H1 (cell line): ENCODE data around the gene CACNA1C. TPM values are rescaled to one million over a fixed set of nuclear protein-coding genes. Genes with fewer than 3 reads are reported as not detected.

ENCODE experiments used
- CTCF ChIA-PET: fragments of 300-600 bp; sonication (Branson Sonifier 250); formaldehyde crosslinking; loops from one replicate; lab custom pipeline; 2021; ENCODE audit not compliant: partially characterized antibody; lab: Charles Lee
- POLR2A ChIA-PET: fragments of 300-600 bp; sonication (Branson Sonifier 250); formaldehyde crosslinking; loops from one replicate; lab custom pipeline; 2021; ENCODE audit warnings: inconsistent platforms; ENCODE audit not compliant: partially characterized antibody; lab: Charles Lee
- DNase-seq, 2 experiments: peaks; one replicate each; pipeline versions ENCODE4 v3.0.0 to v3.0.0-alpha.2; 2010 to 2022; ENCODE audit warnings: low spot score in 2 of 2, low read depth in 1 of 2, mixed read lengths in 1 of 2
- FAIRE-seq: peaks from 2 replicates; lab custom pipeline; 2011; peaks lifted over from hg19 to GRCh38; lab: Jason Lieb, UNC
- H2AFZ ChIP-seq: 2 replicates; pipeline ENCODE4 v1.8.1; 2012; ENCODE audit warnings: low read length, inconsistent platforms
- H2AK5ac ChIP-seq: 2 replicates; pipeline ENCODE4 v1.6.1; 2013; ENCODE audit warnings: low read depth, low read length
- H2BK120ac ChIP-seq: replicated peaks from 2 replicates; pipeline ENCODE3; 2013; ENCODE audit warnings: low read depth, low read length, inconsistent platforms
- H2BK12ac ChIP-seq: 2 replicates; pipeline ENCODE4 v1.6.1; 2013; ENCODE audit warnings: low read depth, low read length
- H2BK15ac ChIP-seq: 2 replicates; pipeline ENCODE4 v1.6.1; 2013; ENCODE audit warnings: low read length
- H2BK20ac ChIP-seq: 2 replicates; pipeline ENCODE4 v1.6.1; 2013; ENCODE audit warnings: low read length
- H2BK5ac ChIP-seq: 2 replicates; pipeline ENCODE4 v1.6.1; 2013; ENCODE audit warnings: low read depth, low read length
- H3K14ac ChIP-seq: 2 replicates; pipeline ENCODE4 v1.6.1; 2013; ENCODE audit warnings: inconsistent platforms; ENCODE audit not compliant: insufficient read length
- H3K18ac ChIP-seq: 2 replicates; pipeline ENCODE4 v1.6.1; 2013; ENCODE audit warnings: low read length; ENCODE audit errors: extremely low read depth
- H3K23ac ChIP-seq: 2 replicates; pipeline ENCODE4 v1.6.1; 2013; ENCODE audit warnings: inconsistent platforms; ENCODE audit not compliant: insufficient read length
- H3K23me2 ChIP-seq: 2 replicates; pipeline ENCODE4 v1.6.1; 2013; ENCODE audit warnings: low read depth, low read length
- H3K27ac ChIP-seq: 2 replicates; pipeline ENCODE4 v1.6.1; 2011; ENCODE audit warnings: low read depth, low read length, inconsistent platforms
- H3K27me3 ChIP-seq, 4 experiments: replicated peaks in 1 of 4; 1 replicate in 1 of 4; 2 replicates in 3 of 4; pipeline versions ENCODE4 v1.6.1 to v1.8.1; 2011 to 2013; ENCODE audit warnings: low read length in 3 of 4, mild to moderate bottlenecking in 3 of 4, inconsistent platforms in 2 of 4, mixed read lengths in 2 of 4, moderate library complexity in 1 of 4; ENCODE audit not compliant: control insufficient read depth in 3 of 4, insufficient read depth in 3 of 4; ENCODE audit errors: extremely low read depth in 1 of 4
- H3K36me3 ChIP-seq, 4 experiments: 2 replicates each; pipeline versions ENCODE4 v1.6.1 to v1.8.1; 2011 to 2013; ENCODE audit warnings: mild to moderate bottlenecking in 4 of 4, low read length in 3 of 4, moderate library complexity in 2 of 4, control low read depth in 1 of 4, inconsistent platforms in 1 of 4; ENCODE audit not compliant: insufficient read depth in 4 of 4, control insufficient read depth in 2 of 4
- H3K4ac ChIP-seq: replicated peaks from 2 replicates; pipeline ENCODE3; 2013; ENCODE audit warnings: low read length, low read depth, mixed read lengths, inconsistent platforms; ENCODE audit not compliant: insufficient read length
- H3K4me1 ChIP-seq, 4 experiments: replicated peaks in 1 of 4; 1 replicate in 1 of 4; 2 replicates in 3 of 4; pipeline versions ENCODE4 v1.6.1 to v1.8.1; 2011 to 2013; ENCODE audit warnings: low read length in 3 of 4, inconsistent platforms in 2 of 4, mixed read lengths in 1 of 4; ENCODE audit not compliant: insufficient read depth in 4 of 4, control insufficient read depth in 3 of 4
- H3K4me2 ChIP-seq, 2 experiments: 2 replicates each; pipeline versions ENCODE4 v1.6.1 to v1.8.1; 2011 to 2013; ENCODE audit warnings: low read depth in 2 of 2, low read length in 2 of 2, control low read depth in 1 of 2, inconsistent platforms in 1 of 2, mild to moderate bottlenecking in 1 of 2; ENCODE audit not compliant: insufficient read depth in 1 of 2
- H3K4me3 ChIP-seq, 4 experiments: fragments of 200-600, 300-600 bp in 1 of 4; sonication (generic), shearing (Covaris generic), sonication (Bioruptor Twin) in 1 of 4; 2 replicates each; pipeline versions ENCODE4 v1.5.1 to v1.8.1; 2011 to 2016; ENCODE audit warnings: low read length in 4 of 4, low read depth in 3 of 4, control low read depth in 2 of 4, inconsistent platforms in 2 of 4, mild to moderate bottlenecking in 2 of 4, mixed read lengths in 1 of 4, moderate library complexity in 1 of 4; ENCODE audit not compliant: insufficient read depth in 2 of 4; ENCODE audit errors: extremely low read depth in 1 of 4
- H3K56ac ChIP-seq: replicated peaks from 2 replicates; pipeline ENCODE3; 2013; ENCODE audit warnings: low read depth, mild to moderate bottlenecking, mixed read lengths, low read length, inconsistent platforms; ENCODE audit not compliant: insufficient read length
- H3K79me1 ChIP-seq: 2 replicates; pipeline ENCODE4 v1.6.1; 2013; ENCODE audit warnings: low read depth, low read length, control low read depth
- H3K79me2 ChIP-seq, 2 experiments: 2 replicates each; pipeline versions ENCODE4 v1.6.1 to v1.8.1; 2012 to 2013; ENCODE audit warnings: low read length in 2 of 2, mild to moderate bottlenecking in 2 of 2, inconsistent platforms in 1 of 2; ENCODE audit not compliant: insufficient read depth in 2 of 2, control insufficient read depth in 1 of 2
- H3K9ac ChIP-seq, 4 experiments: replicated peaks in 1 of 4; 1 replicate in 1 of 4; 2 replicates in 3 of 4; pipeline versions ENCODE4 v1.6.1 to v1.8.1; 2011 to 2013; ENCODE audit warnings: low read depth in 3 of 4, low read length in 3 of 4, control low read depth in 2 of 4, mild to moderate bottlenecking in 2 of 4, moderate library complexity in 2 of 4, inconsistent platforms in 1 of 4; ENCODE audit errors: extremely low read depth in 1 of 4
- H3K9me3 ChIP-seq, 2 experiments: 2 replicates each; pipeline versions ENCODE4 v1.6.1 to v1.8.1; 2012 to 2013; ENCODE audit warnings: mild to moderate bottlenecking in 2 of 2, moderate library complexity in 2 of 2, control low read depth in 1 of 2, inconsistent platforms in 1 of 2, low read depth in 1 of 2, low read length in 1 of 2, mixed read lengths in 1 of 2; ENCODE audit not compliant: insufficient read depth in 2 of 2
- H4K20me1 ChIP-seq, 2 experiments: replicated peaks in 1 of 2; 2 replicates each; pipeline versions ENCODE3 to v1.8.1; 2011 to 2013; ENCODE audit warnings: inconsistent platforms in 2 of 2, low read length in 2 of 2, mild to moderate bottlenecking in 1 of 2; ENCODE audit not compliant: insufficient read depth in 2 of 2, control insufficient read depth in 1 of 2
- H4K5ac ChIP-seq: 2 replicates; pipeline ENCODE4 v1.6.1; 2013; ENCODE audit warnings: low read length, low read depth, mixed read lengths, inconsistent platforms; ENCODE audit not compliant: insufficient read length
- H4K8ac ChIP-seq: 2 replicates; pipeline ENCODE4 v1.8.0; 2013; ENCODE audit warnings: mild to moderate bottlenecking, moderate library complexity, low read length, inconsistent platforms; ENCODE audit not compliant: insufficient read depth; ENCODE audit errors: extremely low read depth
- H4K91ac ChIP-seq: replicated peaks from 2 replicates; pipeline ENCODE3; 2013; ENCODE audit warnings: low read length, mixed read lengths, inconsistent platforms; ENCODE audit not compliant: insufficient read length
- BCL11A ChIP-seq, 2 experiments: IDR thresholded peaks; one replicate each; pipeline ENCODE4 v1.6.1; 2011; ENCODE audit warnings: low read depth in 2 of 2, low read length in 2 of 2, mild to moderate bottlenecking in 2 of 2
- BRCA1 ChIP-seq: IDR thresholded peaks from 2 replicates; pipeline ENCODE4 v1.6.1; 2012; ENCODE audit warnings: low read depth, low read length, improper control_type of control experiment
- EGR1 ChIP-seq: IDR thresholded peaks from 2 replicates; pipeline ENCODE4 v1.6.1; 2011; ENCODE audit warnings: low read depth, low read length, borderline replicate concordance
- GABPA ChIP-seq: IDR thresholded peaks from 2 replicates; pipeline ENCODE4 v1.6.1; 2011; ENCODE audit warnings: mild to moderate bottlenecking, low read length, moderate library complexity, borderline replicate concordance; ENCODE audit not compliant: insufficient read depth
- HDAC2 ChIP-seq, 2 experiments: fragments of 300-600 bp in 1 of 2; sonication (generic) in 1 of 2; IDR thresholded peaks; 2 replicates each; pipeline ENCODE4 v1.6.1; 2011 to 2012; ENCODE audit warnings: low read depth in 2 of 2, low read length in 2 of 2, mild to moderate bottlenecking in 2 of 2, moderate library complexity in 2 of 2, borderline replicate concordance in 1 of 2, inconsistent platforms in 1 of 2
- HDAC6 ChIP-seq: IDR thresholded peaks from one replicate; pipeline ENCODE4 v1.7.1; 2012; ENCODE audit warnings: low read depth, mild to moderate bottlenecking, inconsistent platforms, low read length, moderate library complexity
- JUN ChIP-seq: IDR thresholded peaks from 2 replicates; pipeline ENCODE4 v1.6.1; 2011; ENCODE audit warnings: low read depth, mild to moderate bottlenecking, improper control_type of control experiment, low read length
- MAX ChIP-seq: IDR thresholded peaks from 2 replicates; pipeline ENCODE4 v1.6.1; 2012; ENCODE audit warnings: inconsistent platforms
- NANOG ChIP-seq: IDR thresholded peaks from 2 replicates; pipeline ENCODE4 v1.6.1; 2011; ENCODE audit warnings: low read length, low read depth, mild to moderate bottlenecking, inconsistent platforms; ENCODE audit not compliant: insufficient read depth, poor library complexity, severe bottlenecking
- RAD21 ChIP-seq, 2 experiments: IDR thresholded peaks in 1 of 2; conservative IDR thresholded peaks in 1 of 2; 2 replicates each; pipeline ENCODE4 v1.6.1; 2011; ENCODE audit warnings: low read depth in 2 of 2, low read length in 2 of 2, improper control_type of control experiment in 1 of 2, inconsistent platforms in 1 of 2, mild to moderate bottlenecking in 1 of 2, moderate library complexity in 1 of 2
- SAP30 ChIP-seq: fragments of 300-600 bp; sonication (generic); IDR thresholded peaks from 2 replicates; pipeline ENCODE4 v1.7.1; 2012; ENCODE audit warnings: low read length, moderate library complexity, mild to moderate bottlenecking, inconsistent platforms; ENCODE audit not compliant: insufficient read depth, insufficient replicate concordance
- SUZ12 ChIP-seq: fragments of 200-600 bp; sonication (generic); IDR thresholded peaks from 2 replicates; pipeline ENCODE4 v1.6.1; 2012; ENCODE audit warnings: mild to moderate bottlenecking, inconsistent platforms, low read length, moderate library complexity, mixed read lengths
- TBP ChIP-seq: IDR thresholded peaks from 2 replicates; pipeline ENCODE4 v1.6.1; 2011; ENCODE audit warnings: low read depth, low read length, improper control_type of control experiment
- WGBS, 2 experiments: shearing (Covaris generic) in 1 of 2; methylation state at CpG; one replicate each; pipeline versions ENCODE4 v1.1.6 to v1.1.7; 2013 to 2015; ENCODE audit warnings: low lambda C conversion rate in 2 of 2, mixed read lengths in 2 of 2, inconsistent platforms in 1 of 2, low coverage in 1 of 2, missing lambda C conversion rate in 1 of 2; ENCODE audit not compliant: insufficient replicate concordance in 2 of 2, insufficient coverage in 1 of 2, insufficient read length in 1 of 2; ENCODE audit errors: extremely low coverage in 1 of 2, missing lambda C conversion rate in 1 of 2; 5-methylcytosine and 5-hydroxymethylcytosine counted together
- polyA plus RNA-seq, 7 experiments: library from polyadenylated mRNA; depleted of rRNA in 3 of 7; stranded (reverse) in 5 of 7; unstranded in 2 of 7; fragments of >200 nt in 5 of 7; fragments of 200-250 nt in 2 of 7; gene quantifications; 1 replicate in 5 of 7; 2 replicates in 1 of 7; 4 replicates in 1 of 7; pipeline versions ENCODE4 v1.2.1 to v1.2.3, GENCODE V29; 2011 to 2013; ENCODE audit warnings: missing spikeins in 2 of 7, mixed read lengths in 2 of 7
- total RNA-seq: library from RNA; stranded (reverse); fragmentation: NEBNext Ultra II Directional; extraction: Animal tissue kit (Norgen Biotek cat#: 25700); gene quantifications from 2 replicates; pipeline ENCODE4 v1.2.1, GENCODE V29; 2021

The CACNA1C gene
- total and polyA plus RNA-seq, 2 of the 8 experiments (the other 6 are each of a cell fraction or from before 2014, with no cell fraction given) = 1.3 TPM

GRCh38 chr12:2616763-2617162, 564.0 kb downstream of the CACNA1C start:
- H3K14ac ChIP-seq = no peak overlapping the region
- no peaks in the 10 kb centered on the region; a peak in 1 of 8 replicates for H3K36me3 ChIP-seq
- no peak overlapping the region for H3K27ac ChIP-seq
- no peak overlapping the region for H2BK15ac ChIP-seq
- H3K9ac ChIP-seq = no peak overlapping the region
- ChIA-PET CTCF (interaction anchor here (0.6 to 4.5 kb wide), 9 partner anchors 9 to 560 kb away, joined by 3 to 24 read pairs (median 4); no protein-coding TSS in a partner anchor), POLR2A (interaction anchor here (1.0 to 1.5 kb wide), 2 partner anchors 8 to 69 kb away, joined by 3 to 4 read pairs; no protein-coding TSS in a partner anchor)
- no peaks in the 10 kb centered on the region for H3K4me1 ChIP-seq
- H4K91ac ChIP-seq = no peak overlapping the region
- H2BK5ac ChIP-seq = peak overlapping the region; percentile 17; the same call in 1 of the 2 replicates
- no peak overlapping the region for H2BK120ac ChIP-seq
- no peak overlapping the region for H2BK12ac ChIP-seq
- no peak overlapping the region for H2BK20ac ChIP-seq
- DNase-seq (no peak), FAIRE-seq (no peak)
- H3K4me2 ChIP-seq = no peak overlapping the region
- H4K20me1 ChIP-seq = no peaks in the 10 kb centered on the region
- no peak overlapping the region for H3K56ac ChIP-seq
- H3K4ac ChIP-seq = no peak overlapping the region
- H3K23ac ChIP-seq = no peak overlapping the region
- no peak overlapping the region for H3K4me3 ChIP-seq
- no peak overlapping the region for H4K5ac ChIP-seq
- no peak overlapping the region for H4K8ac ChIP-seq
- H3K18ac ChIP-seq = no peak overlapping the region
- H3K9me3 ChIP-seq = no peaks in the 10 kb centered on the region
- no peaks in the 10 kb centered on the region; a peak in 1 of 7 replicates for H3K27me3 ChIP-seq
- H3K79me1 ChIP-seq = no peaks in the 10 kb centered on the region
- H2AFZ ChIP-seq = no peak overlapping the region
- WGBS, 2 experiments = 83% methylated on average over 10 of the region's 10 CpGs; no CpG with 5 or more reads in 1 of the 2 experiments
- no peaks in the 10 kb centered on the region for H3K79me2 ChIP-seq
- no peaks in the 10 kb centered on the region for H3K23me2 ChIP-seq
- H2AK5ac ChIP-seq = no peak overlapping the region
- TF ChIP-seq RAD21 (IDR thresholded peaks at IDR 0.05 in 1 of 2, conservative IDR thresholded peaks at IDR 0.05 in 1 of 2; ENCODE audit: low read depth in 2 of 2, low read length in 2 of 2) (no peak), TBP (no peak), HDAC2 (IDR thresholded peaks at IDR 0.05; ENCODE audit: borderline replicate concordance in 1 of 2, low read depth in 2 of 2, low read length in 2 of 2) (no peak), EGR1 (no peak), SUZ12 (no peak), SAP30 (no peak), GABPA (no peak), BCL11A (IDR thresholded peaks at IDR 0.05; ENCODE audit: low read depth in 2 of 2, low read length in 2 of 2) (no peak), JUN (no peak), NANOG (no peak), BRCA1 (no peak), MAX (no peak), HDAC6 (no peak)
